Nephron (organoid): ENCODE measurements around the gene VIPR1.

Source experiments
- H3K27ac Mint-ChIP-seq, 3 experiments: 2 replicates each; pipeline ENCODE4 v1.8.0; 2020; ENCODE audit warnings: mixed read lengths in 3 of 3, mild to moderate bottlenecking in 2 of 3, moderate library complexity in 1 of 3
- H3K27me3 Mint-ChIP-seq: 2 replicates; pipeline ENCODE4 v1.8.0; 2021; ENCODE audit warnings: low read depth, mild to moderate bottlenecking, moderate library complexity, mixed read lengths
- H3K36me3 Mint-ChIP-seq: 2 replicates; pipeline ENCODE4 v1.8.0; 2020; ENCODE audit warnings: low read depth, mixed read lengths
- H3K4me1 Mint-ChIP-seq: 2 replicates; pipeline ENCODE4 v1.8.0; 2020; ENCODE audit warnings: mixed read lengths
- H3K4me3 Mint-ChIP-seq, 3 experiments: 2 replicates each; pipeline ENCODE4 v1.8.0; 2020; ENCODE audit warnings: mild to moderate bottlenecking in 3 of 3, mixed read lengths in 3 of 3, moderate library complexity in 2 of 3
- H3K9me3 Mint-ChIP-seq: 2 replicates; pipeline ENCODE4 v1.8.0; 2020; ENCODE audit warnings: mixed read lengths
- TF ChIP-seq, protein P1 (sequence below), 3 experiments: fragments of 200-600 bp; sonication (generic); IDR thresholded peaks; one replicate each; pipeline ENCODE4 v1.5.0; 2021; ENCODE audit warnings: antibody characterized with exemption in 3 of 3; ENCODE audit not compliant: unreplicated experiment in 3 of 3

VIPR1 gene

DNA sequence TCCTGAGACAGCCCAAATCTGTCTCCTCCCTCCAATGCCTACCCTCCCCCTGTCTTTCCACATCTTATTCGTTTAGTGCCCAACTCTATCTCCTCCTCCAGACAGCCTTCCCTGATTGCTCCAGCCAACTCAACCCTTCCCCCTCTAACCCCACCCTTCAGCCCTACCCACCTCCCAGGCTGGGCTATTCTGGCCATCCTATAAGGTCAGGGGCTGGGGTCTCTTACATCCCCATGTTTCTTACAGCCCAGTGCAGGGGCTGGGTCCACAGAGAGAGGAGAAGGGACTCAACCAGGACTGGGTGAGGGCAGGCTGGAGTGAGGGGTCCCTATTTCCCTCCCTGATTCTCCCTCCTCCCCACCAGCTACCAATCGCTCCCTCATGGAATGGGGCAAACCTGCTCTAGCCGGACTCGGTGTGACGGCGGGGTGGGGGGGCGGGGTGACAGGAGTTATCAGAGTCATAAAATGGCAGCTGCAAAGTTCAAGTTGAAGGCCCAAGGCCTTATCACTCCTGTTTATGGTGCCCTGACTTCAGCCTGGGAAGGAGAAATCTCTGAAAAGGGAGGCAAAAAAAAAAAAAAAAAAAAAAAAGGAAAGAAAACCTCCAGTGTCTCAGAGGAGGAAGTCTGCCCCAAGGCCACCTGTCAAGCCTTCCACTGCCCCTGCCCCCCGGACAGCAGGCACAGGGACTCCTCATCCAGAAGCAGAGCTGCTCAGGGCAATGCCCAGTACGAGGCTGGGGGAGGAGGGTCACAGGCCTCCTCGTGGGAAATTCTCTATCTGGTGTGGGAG, 2.1 kb downstream of the VIPR1 start:
- peak overlapping the region; percentile 10 to 60 (median 58) for H3K4me3 Mint-ChIP-seq
- TF ChIP-seq, protein P1, sequence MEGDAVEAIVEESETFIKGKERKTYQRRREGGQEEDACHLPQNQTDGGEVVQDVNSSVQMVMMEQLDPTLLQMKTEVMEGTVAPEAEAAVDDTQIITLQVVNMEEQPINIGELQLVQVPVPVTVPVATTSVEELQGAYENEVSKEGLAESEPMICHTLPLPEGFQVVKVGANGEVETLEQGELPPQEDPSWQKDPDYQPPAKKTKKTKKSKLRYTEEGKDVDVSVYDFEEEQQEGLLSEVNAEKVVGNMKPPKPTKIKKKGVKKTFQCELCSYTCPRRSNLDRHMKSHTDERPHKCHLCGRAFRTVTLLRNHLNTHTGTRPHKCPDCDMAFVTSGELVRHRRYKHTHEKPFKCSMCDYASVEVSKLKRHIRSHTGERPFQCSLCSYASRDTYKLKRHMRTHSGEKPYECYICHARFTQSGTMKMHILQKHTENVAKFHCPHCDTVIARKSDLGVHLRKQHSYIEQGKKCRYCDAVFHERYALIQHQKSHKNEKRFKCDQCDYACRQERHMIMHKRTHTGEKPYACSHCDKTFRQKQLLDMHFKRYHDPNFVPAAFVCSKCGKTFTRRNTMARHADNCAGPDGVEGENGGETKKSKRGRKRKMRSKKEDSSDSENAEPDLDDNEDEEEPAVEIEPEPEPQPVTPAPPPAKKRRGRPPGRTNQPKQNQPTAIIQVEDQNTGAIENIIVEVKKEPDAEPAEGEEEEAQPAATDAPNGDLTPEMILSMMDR (IDR thresholded peaks at IDR 0.05; ENCODE audit: unreplicated experiment in 3 of 3): no peak
- H3K36me3 Mint-ChIP-seq: no peaks in the 10 kb centered on the region
- no peak overlapping the region for H3K27ac Mint-ChIP-seq
- H3K9me3 Mint-ChIP-seq: no peaks in the 10 kb centered on the region
- peaks cover 13% of the 10 kb centered on the region for H3K4me1 Mint-ChIP-seq
- peaks cover 69% of the 10 kb centered on the region for H3K27me3 Mint-ChIP-seq

DNA sequence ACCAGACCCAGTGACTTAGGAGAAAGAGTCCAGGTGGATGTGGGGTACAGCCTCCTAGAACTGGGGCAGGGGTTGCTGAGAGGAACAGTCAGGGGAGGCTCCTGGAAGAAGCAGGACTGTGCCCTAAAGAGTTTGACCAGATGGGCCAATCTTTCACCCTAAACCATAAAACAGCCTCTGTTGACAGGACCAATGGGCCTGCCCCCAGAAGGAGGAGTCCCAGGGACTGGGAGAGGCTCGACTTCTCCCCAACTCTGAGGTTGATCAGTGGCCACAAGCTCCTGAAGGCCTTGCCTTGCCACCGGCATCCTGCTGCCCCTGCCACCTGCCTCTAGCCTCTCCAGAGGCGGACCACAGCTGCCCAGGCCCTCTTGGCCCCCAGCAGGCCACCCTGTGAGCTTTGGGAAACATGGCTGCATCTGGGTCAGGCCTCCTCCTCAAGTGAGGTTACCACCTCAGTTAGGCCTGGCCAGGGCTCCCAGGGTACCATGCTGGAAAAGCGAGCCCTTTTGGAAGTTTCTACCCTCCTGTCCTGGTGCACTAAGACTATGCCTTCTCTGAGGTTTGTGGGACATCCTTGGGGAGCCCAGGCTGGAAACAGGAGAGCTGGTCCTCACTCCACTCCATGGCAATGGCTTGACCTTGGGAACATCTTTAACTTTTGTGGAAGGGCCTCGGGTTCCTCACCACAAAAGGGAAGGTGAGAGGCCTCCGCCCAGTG, 2.8 kb downstream of the VIPR1 start:
- peaks cover 61% of the 10 kb centered on the region for H3K27me3 Mint-ChIP-seq
- TF ChIP-seq, protein P1 (IDR thresholded peaks at IDR 0.05; ENCODE audit: unreplicated experiment in 3 of 3): no peak
- H3K36me3 Mint-ChIP-seq: no peaks in the 10 kb centered on the region
- no peaks in the 10 kb centered on the region for H3K9me3 Mint-ChIP-seq
- H3K4me1 Mint-ChIP-seq: peaks cover 13% of the 10 kb centered on the region
- H3K27ac Mint-ChIP-seq: no peak overlapping the region
- H3K4me3 Mint-ChIP-seq: no peak overlapping the region

GRCh38 chr3:42505849-42506410, 3.5 kb downstream of the VIPR1 start:
- Mint-ChIP-seq H3K4me3 (no peak overlapping the region), H3K4me1 (peaks cover 6% of the 10 kb centered on the region), H3K27me3 (peaks cover 55% of the 10 kb centered on the region), H3K36me3 (no peaks in the 10 kb centered on the region), H3K27ac (no peak overlapping the region), H3K9me3 (no peaks in the 10 kb centered on the region)
- TF ChIP-seq, protein P1 (IDR thresholded peaks at IDR 0.05; ENCODE audit: unreplicated experiment in 3 of 3): no peak

DNA sequence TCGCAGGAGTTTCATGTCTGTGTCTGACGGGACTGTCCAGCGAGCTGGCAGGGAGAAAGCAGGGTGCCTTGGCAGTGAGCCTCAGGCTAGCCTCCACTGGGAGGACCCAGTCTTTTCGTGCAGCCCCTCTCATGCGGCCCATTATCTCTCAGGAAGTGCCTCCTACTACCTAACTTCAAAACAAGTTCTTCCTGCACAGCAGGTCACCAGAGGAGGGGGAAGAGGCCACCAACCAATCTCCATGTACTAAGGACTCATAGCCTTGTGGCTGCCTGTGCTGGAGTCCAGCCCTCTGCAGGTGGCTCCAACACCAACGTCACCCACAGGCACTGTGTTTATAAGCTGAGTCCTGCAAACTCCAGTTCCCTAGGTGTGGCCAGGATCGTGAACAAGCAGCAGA, 4.8 kb downstream of the VIPR1 start:
- Mint-ChIP-seq H3K4me1 (no peaks in the 10 kb centered on the region), H3K27ac (no peak overlapping the region), H3K9me3 (no peaks in the 10 kb centered on the region), H3K27me3 (peaks cover 41% of the 10 kb centered on the region), H3K36me3 (no peaks in the 10 kb centered on the region), H3K4me3 (no peak overlapping the region)
- TF ChIP-seq, protein P1 (IDR thresholded peaks at IDR 0.05; ENCODE audit: unreplicated experiment in 3 of 3): no peak

DNA sequence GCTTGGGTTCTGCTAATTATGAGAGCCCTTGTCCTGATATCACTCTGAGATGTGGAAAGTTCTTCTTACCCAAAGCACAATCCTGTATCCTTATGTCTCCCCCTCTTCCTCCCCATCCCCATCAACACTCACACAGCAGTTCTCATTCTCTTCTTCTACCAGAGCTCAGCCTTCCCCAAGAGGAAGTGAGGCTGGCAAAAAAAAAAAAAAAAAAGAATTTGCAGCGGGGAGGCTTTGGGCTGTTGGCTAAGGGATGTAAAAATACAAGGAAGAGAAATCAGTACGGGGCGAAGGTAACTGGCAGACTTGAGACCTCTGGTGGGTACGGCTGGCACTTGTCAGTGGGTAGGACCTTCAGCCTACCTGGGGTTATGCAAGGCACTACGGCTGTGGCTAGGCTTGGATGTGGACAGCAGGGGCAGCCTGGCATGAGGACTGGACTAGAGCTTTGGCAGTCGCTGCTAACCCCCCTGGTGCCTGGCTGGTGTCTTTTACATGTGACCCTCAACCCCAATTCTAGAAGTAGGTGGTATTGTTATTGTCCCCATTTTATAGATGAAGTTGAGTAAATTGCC, 5.4 kb downstream of the VIPR1 start:
- peaks cover 38% of the 10 kb centered on the region for H3K27me3 Mint-ChIP-seq
- no peak overlapping the region for H3K27ac Mint-ChIP-seq
- no peaks in the 10 kb centered on the region for H3K4me1 Mint-ChIP-seq
- TF ChIP-seq, protein P1 (IDR thresholded peaks at IDR 0.05; ENCODE audit: unreplicated experiment in 3 of 3): no peak
- H3K4me3 Mint-ChIP-seq: no peak overlapping the region
- H3K9me3 Mint-ChIP-seq: no peaks in the 10 kb centered on the region
- no peaks in the 10 kb centered on the region for H3K36me3 Mint-ChIP-seq
